A549 (cell line): ENCODE results near the gene TAF15.

Experiments
- CEBPB ChIP-seq, 2 experiments: fragments of >200 bp in 1 of 2; sonication (Bioruptor Twin) in 1 of 2; formaldehyde crosslinking in 1 of 2; IDR thresholded peaks; 2 replicates each; pipeline ENCODE4 v1.6.1; 2012 to 2016
- CTCF ChIP-seq: fragments of >200 bp; sonication (Bioruptor Twin); formaldehyde crosslinking; IDR thresholded peaks from 3 replicates; pipeline ENCODE4 v1.5.1; 2016
- MAFK ChIP-seq: fragments of 450-650 bp; IDR thresholded peaks from 2 replicates; pipeline ENCODE4 v1.6.1; 2014; ENCODE audit not compliant: partially characterized antibody
- SMC3 ChIP-seq: fragments of >200 bp; sonication (Bioruptor Twin); formaldehyde crosslinking; IDR thresholded peaks from 3 replicates; pipeline ENCODE4 v1.6.1; 2018; ENCODE audit warnings: inconsistent platforms
- ZC3H11A ChIP-seq: fragments of 450-650 bp; IDR thresholded peaks from 2 replicates; pipeline ENCODE4 v1.6.1; 2014; ENCODE audit warnings: antibody characterized with exemption, mild to moderate bottlenecking

GRCh38 chr17:35843698-35844097 lies 34.4 kb downstream of the TAF15 start:
- TF ChIP-seq CTCF, result no peak
- TF ChIP-seq ZC3H11A, result no peak
- no peak for TF ChIP-seq MAFK
- TF ChIP-seq CEBPB (IDR thresholded peaks at IDR 0.05), result no peak
- TF ChIP-seq SMC3, result no peak
